ENCODE results near the gene SYT14.
"Not testable (repeated sequence)": the region's sequence is repeated elsewhere in the genome, so short reads cannot be mapped to it uniquely, and the experiment has no call there.

SYT14 gene

DNA sequence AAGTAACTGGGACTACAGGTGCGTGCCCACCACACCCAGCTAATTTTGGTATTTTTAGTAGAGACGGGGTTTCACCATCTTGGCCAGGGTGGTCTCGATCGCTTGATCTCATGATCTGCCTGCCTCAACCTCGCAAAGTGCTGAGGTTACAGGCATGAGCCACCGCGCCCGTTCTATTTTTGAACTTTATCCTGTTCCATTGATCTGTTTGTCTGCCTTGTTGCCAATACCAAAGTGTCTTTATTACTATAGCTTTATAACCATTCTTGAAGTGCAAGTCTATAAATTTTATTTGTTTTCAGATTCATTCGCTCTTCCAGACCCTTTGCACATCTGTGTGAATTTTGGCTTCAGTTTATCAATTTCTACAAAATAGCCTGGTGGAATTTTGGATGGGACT lies 28.0 kb downstream of the SYT14 start (continued):
- TF ChIP-seq, protein P1, sequence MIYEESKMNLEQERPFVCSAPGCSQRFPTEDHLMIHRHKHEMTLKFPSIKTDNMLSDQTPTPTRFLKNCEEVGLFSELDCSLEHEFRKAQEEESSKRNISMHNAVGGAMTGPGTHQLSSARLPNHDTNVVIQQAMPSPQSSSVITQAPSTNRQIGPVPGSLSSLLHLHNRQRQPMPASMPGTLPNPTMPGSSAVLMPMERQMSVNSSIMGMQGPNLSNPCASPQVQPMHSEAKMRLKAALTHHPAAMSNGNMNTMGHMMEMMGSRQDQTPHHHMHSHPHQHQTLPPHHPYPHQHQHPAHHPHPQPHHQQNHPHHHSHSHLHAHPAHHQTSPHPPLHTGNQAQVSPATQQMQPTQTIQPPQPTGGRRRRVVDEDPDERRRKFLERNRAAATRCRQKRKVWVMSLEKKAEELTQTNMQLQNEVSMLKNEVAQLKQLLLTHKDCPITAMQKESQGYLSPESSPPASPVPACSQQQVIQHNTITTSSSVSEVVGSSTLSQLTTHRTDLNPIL (CRISPR knock-in tag; IDR thresholded peaks at IDR 0.05; ENCODE audit: low read depth): no peak

DNA sequence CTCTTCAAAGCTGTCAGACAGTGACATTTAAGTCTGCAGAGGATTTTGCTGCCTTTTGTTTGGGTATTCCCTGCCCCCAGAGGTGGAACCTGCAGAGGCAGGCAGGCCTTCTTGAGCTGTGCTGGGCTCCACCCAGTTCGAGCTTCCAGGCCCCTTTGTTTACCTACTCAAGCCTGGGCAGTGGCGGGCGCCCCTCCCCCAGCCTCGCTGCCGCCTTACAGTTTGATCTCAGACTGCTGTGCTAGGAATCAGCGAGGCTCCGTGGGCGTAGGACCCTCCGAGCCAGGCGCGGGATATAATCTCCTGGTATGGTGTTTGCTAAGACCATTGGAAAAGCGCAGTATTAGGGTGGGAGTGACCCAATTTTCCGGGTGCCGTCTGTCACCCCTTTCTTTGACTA lies 40.7 kb downstream of the SYT14 start:
- ATAC-seq: not testable (repeated sequence)

DNA sequence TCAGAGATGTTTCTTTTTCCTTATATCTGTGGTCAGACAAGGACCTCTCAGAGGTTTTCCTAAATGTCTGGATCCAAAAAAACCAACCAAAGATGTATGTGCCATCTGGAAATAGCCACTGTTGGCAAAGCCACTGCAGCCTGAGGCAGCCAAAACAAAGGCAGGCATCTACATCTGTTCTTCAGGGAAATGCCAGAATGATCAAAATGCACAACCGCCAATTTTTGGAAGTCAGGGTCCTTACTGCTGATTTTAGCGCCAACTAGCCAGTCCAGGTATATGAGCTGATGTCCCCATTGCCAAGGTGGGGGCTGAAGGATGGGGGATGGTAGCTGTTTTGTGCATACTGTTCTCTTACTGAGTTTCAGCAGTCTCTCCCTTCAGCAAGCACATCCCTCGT lies 45.9 kb downstream of the SYT14 start:
- TF ChIP-seq, protein P1 (CRISPR knock-in tag; IDR thresholded peaks at IDR 0.05; ENCODE audit: low read depth): no peak
- TF ChIP-seq ESRRG (CRISPR knock-in tag; IDR thresholded peaks at IDR 0.05) (no peak), ZFP30 (CRISPR knock-in tag; IDR thresholded peaks at IDR 0.05) (no peak), TCF4 (CRISPR knock-in tag; IDR thresholded peaks at IDR 0.05; ENCODE audit: borderline replicate concordance) (no peak), ZNF565 (CRISPR knock-in tag; conservative IDR thresholded peaks at IDR 0.05; ENCODE audit: low read depth) (no peak), PPARA (CRISPR knock-in tag; IDR thresholded peaks at IDR 0.05; ENCODE audit: borderline replicate concordance) (no peak), ZFP3 (CRISPR knock-in tag; IDR thresholded peaks at IDR 0.05) (no peak), ZC3H10 (CRISPR knock-in tag; IDR thresholded peaks at IDR 0.05) (no peak), ARNTL (CRISPR knock-in tag; IDR thresholded peaks at IDR 0.05; ENCODE audit: borderline replicate concordance, low read depth) (no peak), ZNF70 (CRISPR knock-in tag; IDR thresholded peaks at IDR 0.05) (no peak), TOX (CRISPR knock-in tag; IDR thresholded peaks at IDR 0.05; ENCODE audit: borderline replicate concordance) (no peak), RARB (CRISPR knock-in tag; IDR thresholded peaks at IDR 0.05) (no peak), BACH2 (CRISPR knock-in tag; IDR thresholded peaks at IDR 0.05; ENCODE audit: borderline replicate concordance) (no peak), CSDC2 (CRISPR knock-in tag; IDR thresholded peaks at IDR 0.05) (no peak), SNAI2 (CRISPR knock-in tag; IDR thresholded peaks at IDR 0.05) (no peak)
- TF ChIP-seq, protein P2, sequence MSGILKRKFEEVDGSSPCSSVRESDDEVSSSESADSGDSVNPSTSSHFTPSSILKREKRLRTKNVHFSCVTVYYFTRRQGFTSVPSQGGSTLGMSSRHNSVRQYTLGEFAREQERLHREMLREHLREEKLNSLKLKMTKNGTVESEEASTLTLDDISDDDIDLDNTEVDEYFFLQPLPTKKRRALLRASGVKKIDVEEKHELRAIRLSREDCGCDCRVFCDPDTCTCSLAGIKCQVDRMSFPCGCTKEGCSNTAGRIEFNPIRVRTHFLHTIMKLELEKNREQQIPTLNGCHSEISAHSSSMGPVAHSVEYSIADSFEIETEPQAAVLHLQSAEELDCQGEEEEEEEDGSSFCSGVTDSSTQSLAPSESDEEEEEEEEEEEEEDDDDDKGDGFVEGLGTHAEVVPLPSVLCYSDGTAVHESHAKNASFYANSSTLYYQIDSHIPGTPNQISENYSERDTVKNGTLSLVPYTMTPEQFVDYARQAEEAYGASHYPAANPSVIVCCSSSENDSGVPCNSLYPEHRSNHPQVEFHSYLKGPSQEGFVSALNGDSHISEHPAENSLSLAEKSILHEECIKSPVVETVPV (CRISPR knock-in tag; IDR thresholded peaks at IDR 0.05): no peak
- TF ChIP-seq, protein P3, sequence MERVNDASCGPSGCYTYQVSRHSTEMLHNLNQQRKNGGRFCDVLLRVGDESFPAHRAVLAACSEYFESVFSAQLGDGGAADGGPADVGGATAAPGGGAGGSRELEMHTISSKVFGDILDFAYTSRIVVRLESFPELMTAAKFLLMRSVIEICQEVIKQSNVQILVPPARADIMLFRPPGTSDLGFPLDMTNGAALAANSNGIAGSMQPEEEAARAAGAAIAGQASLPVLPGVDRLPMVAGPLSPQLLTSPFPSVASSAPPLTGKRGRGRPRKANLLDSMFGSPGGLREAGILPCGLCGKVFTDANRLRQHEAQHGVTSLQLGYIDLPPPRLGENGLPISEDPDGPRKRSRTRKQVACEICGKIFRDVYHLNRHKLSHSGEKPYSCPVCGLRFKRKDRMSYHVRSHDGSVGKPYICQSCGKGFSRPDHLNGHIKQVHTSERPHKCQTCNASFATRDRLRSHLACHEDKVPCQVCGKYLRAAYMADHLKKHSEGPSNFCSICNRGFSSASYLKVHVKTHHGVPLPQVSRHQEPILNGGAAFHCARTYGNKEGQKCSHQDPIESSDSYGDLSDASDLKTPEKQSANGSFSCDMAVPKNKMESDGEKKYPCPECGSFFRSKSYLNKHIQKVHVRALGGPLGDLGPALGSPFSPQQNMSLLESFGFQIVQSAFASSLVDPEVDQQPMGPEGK (CRISPR knock-in tag; IDR thresholded peaks at IDR 0.05; ENCODE audit: borderline replicate concordance): no peak
- TF ChIP-seq, protein P4, sequence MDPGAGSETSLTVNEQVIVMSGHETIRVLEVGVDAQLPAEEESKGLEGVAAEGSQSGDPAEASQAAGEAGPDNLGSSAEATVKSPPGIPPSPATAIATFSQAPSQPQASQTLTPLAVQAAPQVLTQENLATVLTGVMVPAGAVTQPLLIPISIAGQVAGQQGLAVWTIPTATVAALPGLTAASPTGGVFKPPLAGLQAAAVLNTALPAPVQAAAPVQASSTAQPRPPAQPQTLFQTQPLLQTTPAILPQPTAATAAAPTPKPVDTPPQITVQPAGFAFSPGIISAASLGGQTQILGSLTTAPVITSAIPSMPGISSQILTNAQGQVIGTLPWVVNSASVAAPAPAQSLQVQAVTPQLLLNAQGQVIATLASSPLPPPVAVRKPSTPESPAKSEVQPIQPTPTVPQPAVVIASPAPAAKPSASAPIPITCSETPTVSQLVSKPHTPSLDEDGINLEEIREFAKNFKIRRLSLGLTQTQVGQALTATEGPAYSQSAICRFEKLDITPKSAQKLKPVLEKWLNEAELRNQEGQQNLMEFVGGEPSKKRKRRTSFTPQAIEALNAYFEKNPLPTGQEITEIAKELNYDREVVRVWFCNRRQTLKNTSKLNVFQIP (CRISPR knock-in tag; IDR thresholded peaks at IDR 0.05; ENCODE audit: borderline replicate concordance, low read depth): no peak
- ATAC-seq: no peak

DNA sequence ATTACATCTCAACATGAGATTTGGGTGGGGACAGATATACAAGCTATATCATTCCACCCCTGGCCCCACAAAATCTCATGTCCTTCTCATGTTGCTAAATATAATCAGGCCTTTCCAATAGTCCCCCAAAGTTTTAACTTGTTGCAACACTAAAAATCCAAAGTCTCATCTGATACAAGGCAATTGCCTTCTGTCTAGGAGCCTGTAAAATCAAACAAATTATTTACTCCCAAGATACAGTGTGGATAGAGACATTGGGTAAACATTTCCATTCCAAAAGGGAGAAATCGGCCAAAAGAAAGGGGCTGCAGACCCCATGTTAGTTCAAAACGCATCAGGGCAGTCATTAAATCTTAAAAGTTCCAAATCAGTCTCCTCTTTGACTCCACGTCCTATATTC lies 47.0 kb downstream of the SYT14 start:
- TF ChIP-seq ESRRG (CRISPR knock-in tag; IDR thresholded peaks at IDR 0.05) (no peak), GLIS3 (CRISPR knock-in tag; IDR thresholded peaks at IDR 0.05) (no peak), RARB (CRISPR knock-in tag; IDR thresholded peaks at IDR 0.05) (no peak), ARNTL (CRISPR knock-in tag; IDR thresholded peaks at IDR 0.05; ENCODE audit: borderline replicate concordance, low read depth) (no peak), ZNF70 (CRISPR knock-in tag; IDR thresholded peaks at IDR 0.05) (no peak), ZNF565 (CRISPR knock-in tag; conservative IDR thresholded peaks at IDR 0.05; ENCODE audit: low read depth) (no peak)
- TF ChIP-seq, protein P1 (CRISPR knock-in tag; IDR thresholded peaks at IDR 0.05; ENCODE audit: low read depth): no peak
- ATAC-seq: no peak

Measured in SK-N-SH treated with all-trans-retinoic acid at 6 μM for 48 hours (cell line).